ENCODE data around the gene RPS28.
A peak's percentile ranks its signal among the peaks of the same experiment; 100 is the strongest.
"Not testable (repeated sequence)": the region's sequence is repeated elsewhere in the genome, so short reads cannot be mapped to it uniquely, and the experiment has no call there.

RPS28 gene

DNA sequence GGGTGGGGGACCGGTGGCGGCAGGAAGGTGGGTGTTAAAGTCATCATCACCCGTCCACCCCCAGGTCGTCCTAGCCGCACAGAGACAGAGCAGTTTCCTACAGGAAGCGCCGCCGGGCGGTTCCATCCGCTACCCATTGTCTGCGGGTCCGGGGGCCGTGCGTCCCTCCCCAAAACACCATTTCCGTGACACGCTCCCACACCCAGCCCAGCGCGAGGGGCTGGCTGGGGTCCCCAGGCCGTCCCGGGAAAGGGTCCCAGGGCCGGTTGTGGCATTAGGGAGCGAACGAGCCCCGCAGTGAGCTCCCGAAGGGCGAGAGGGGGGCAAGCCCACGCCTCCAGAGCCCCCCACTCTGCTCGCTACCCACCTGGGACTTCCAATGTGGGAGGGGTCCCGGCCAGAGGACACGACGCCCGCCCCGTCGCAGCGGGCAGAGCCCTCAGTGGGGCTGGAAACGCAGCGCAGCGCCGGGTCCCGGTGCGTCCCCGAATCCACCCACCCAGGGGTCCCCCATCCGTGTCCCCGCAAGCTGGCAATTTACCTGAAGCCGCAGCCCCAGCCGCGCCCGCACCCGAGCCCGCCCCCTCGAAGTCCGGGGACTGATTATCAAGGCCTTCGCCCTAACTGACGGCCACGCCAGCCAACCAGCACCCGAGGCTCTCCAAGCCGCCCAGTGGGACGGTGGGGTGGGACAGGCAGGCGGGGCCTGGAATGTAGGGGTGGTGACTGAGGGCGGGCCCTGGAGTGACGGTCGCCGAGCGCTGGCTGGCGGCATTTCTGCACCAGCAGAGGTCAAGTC is 21.6 kb downstream of the RPS28 start, which contains the start of gene KANK3:
TSS of gene KANK3 (minus strand) at position 579 of the 799 bp plus-strand sequence. CDS start 5,434 bp downstream, outside the sequence.
- peak; percentile 85 for DNase-seq (ENCODE audit: low read depth)

DNA sequence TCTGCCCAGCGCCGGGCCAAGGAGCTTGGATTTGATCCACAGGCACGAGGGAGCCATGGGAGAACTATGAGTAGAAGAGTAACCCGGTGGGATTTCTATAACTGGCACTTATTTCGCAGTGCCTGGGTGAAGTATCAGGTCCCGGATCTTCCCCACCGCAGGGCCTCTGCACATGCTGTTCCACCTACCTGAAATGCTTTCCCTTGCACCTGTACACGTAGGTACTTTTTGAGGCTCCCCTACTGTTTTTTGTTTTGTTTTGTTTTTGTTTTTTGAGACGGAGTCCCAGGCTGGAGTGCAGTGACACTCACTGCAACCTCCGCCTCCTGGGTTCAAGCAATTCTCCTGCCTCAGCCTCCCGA is 22.2 kb downstream of the RPS28 start:
- no peak for DNase-seq (ENCODE audit: low read depth)

DNA sequence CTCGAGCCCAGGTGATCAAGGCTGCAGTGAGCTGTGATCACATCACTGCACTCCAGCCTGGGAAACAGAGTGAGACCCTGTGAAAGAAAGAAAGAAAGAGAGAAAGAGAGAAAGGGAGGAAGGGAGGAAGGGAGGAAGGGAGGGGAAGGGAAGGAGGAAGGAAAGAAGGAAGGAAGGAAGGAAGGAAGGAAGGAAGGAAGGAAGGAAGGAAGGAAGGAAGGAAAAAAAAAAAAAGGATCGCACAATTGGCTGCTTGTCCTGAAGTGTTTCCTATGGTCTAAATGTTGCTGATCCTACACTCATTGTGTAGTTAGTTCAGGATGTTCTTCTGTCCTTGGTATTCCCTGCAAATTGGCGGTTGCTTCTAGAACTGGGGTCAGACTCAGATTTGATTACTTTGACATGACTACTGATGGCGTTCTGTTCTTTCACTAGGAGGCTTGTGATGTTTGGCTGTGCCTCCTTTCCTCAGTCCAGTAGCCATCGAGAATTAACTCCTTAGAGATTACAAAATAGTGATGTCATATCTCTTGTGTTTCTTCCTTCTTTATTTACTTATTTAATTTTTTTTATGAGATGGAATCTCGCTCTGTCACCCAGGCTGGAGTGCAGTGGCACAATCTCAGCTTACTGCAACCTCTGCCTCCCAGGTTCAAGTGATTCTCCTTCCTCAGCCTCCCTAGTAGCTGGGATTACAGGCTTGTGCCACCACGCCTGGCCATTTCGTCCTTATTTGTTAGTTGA is 28.5 kb downstream of the RPS28 start:
- not testable (repeated sequence) for DNase-seq (ENCODE audit: low read depth)

DNA sequence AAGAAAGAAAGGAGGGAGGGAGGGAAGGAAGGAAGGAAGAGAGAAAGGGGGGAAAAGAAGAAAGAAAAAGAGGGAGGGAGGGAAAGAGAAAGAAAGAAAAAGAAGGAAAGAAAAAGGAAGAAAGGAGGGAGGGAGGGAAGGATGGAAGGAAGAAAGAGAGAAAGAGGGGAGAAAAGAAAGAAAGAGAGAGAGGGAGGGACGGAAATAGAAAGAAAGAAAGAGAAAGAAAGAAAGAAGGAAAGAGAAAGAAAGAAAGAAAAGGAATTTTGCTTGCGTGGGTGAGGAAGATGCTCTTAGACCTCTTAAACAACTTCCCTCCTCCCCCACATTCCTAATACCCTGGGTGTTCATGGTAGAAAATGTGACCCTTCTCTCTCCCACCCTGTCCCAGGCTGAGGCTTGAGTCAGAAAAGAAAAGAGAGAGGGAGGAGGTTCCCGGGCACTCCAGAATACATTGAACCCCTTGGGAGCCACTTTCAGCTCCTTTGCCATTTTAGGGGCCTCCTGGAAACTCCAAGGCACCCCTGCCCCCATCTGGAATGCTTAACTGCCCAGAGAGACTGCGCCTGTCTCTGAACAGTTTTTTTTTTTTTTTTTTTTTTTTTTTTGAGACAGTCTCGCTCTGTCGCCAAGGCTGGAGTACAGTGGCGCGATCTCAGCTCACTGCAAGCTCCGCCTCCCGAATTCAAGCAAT is 31.0 kb downstream of the RPS28 start:
- DNase-seq (ENCODE audit: low read depth): no peak

DNA sequence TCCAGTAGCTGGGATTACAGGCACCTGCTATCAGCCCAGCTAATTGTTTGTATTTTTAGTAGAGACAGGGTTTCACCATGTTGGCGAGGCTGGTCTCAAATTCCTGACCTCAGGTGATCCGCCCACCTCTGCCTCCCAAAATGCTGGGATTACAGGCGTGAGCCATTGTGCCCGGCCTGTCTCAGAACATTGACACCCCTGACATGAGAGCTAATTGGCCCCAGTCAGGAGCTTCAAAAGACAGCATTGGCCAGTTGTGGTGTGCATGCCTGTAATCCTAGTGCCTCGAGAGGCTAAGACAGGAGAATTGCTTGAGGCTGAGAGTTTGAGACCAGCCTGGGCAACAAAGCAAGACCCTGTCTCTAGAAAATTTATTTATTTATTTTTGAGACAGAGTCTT is 31.5 kb downstream of the RPS28 start:
- not testable (repeated sequence) for DNase-seq (ENCODE audit: low read depth)

DNA sequence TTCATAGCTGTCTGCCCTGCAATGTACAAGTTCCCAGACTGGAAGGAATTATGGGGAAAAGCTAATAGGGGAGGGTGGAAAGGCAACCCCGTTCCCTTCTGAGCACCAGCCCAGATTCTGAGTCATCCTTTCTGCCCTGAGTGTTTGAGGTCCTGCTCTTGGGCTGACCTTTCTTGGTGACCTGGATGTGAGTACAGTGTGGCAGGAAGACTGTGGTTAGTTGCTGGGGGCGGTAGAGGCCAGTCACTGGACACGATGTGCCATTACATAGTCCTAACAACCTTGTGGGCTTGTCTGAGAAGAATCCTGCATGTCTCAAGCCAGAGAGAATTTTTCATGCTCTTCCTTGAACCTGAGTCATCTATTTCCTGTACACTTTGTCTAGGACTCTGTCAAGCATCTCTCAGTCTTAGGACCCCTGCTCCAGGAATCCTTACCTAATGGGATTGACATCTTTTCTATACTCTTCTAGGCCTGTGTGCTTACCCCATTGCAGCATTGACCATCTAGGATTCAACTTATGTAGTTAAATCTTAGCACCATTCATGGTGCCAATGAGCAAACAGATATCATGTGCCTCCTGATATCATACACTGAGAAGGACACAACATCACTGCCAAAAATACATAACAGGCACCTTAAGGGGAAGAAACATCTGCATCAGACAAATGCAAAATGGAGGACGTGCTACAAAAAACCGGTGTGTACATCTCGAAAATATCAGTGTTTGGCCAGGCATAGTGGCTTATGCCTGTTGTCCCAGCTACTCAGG is 34.5 kb downstream of the RPS28 start:
- no peak for DNase-seq (ENCODE audit: low read depth)

DNA sequence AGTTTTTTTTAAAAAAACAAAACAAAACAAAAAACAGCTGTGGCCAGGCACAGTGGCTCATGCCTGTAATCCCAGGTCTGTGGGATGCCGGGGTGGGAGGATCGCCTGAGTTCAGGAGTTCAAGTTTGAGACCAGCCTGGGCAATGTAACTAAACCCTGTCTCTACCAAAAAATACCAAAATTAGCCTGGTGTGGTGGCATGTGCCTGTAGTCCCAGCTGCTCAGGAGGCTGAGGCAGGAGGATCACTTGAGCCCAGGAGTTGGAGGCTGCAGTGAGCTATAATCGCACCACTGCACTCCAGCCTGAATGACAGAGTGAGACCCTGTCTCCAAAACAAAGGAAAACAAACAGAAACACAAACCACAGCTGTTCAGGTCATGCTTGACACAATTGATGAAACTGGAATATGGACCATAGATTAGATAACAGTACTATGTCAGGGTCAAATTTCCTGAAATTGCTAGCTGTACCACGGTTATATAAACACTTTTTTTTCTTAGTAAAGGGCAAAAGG is 35.8 kb downstream of the RPS28 start:
- no peak for DNase-seq (ENCODE audit: low read depth)

DNA sequence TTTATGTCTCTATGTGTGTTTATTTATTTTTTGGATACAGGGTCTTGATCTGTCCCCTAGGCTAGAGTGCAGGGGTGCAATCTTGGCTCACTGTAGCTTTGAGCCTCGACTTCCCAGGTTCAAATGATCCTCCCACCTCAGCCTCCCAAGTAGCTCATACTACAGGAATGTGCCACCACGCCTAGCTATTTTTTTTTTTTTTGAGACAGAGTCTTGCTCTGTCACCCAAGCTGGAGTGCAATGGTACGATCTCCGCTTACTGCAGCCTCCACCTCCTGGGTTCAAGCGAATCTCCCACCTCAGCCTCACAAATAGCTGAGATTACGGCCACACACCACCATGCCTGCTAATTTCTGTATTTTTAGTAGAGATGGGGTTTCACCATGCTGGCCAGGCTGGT is 37.7 kb downstream of the RPS28 start:
- no peak for DNase-seq (ENCODE audit: low read depth)

DNA sequence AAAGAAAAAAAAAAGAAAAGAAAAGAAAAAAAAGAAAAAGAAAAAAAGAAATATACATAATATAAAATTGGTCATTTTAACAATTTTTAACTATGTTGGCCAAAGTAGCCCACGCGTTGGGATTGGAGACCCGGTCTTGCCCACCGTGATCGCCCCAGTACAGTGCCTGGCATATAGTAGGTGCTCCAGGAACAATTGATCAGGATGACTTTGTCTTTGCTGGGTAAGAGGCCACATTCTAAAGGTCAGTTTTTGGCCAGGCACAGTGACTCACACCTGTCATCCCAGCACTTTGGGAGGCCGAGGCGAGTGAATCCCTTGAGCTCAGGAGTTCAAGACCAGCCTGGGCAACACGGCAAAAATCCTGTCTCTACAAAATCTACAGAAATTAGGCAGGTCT is 38.9 kb downstream of the RPS28 start:
- DNase-seq (ENCODE audit: low read depth): no peak

DNA sequence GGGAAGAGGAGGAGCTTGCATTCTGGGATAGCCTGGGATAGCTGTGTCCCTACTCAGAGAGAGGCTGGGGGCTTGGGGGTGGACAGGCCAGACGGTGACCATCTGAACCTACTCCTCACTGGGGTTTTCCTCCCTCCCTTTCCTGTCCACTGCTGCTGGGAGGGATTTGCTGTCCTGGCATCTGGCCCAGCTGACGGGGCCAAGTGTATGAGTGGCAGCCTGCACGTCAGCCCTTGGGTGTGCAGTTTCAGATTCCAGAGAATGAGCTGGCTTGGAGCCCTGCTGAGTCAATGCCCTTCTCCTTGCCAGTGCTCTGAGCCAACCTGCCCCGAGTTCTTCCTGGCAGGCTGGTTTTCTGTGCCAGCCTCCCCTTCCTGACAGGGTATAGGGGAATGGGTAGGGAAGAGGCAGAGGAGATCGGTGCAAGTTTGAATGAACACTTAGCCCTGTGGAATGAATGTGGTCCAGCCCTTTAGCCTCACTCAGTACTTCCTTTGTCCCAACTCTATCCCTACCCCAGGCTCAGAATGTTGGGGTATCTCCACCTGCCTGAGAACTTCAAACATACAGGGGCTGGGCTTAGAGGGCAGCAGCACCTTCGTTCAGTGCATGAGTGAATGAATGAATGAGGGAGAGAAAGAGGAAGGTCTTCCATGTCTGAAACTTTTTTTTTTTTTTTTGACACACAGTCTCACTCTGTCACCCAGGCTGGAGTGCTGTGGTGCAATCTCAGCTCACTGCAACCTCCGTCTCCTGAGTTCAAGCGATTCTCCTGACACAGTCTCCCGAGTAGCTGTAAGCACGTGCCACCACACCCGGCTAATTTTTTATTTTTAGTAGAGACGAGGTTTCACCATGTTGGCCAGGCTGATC is 40.9 kb downstream of the RPS28 start:
- DNase-seq (ENCODE audit: low read depth): no peak

DNA sequence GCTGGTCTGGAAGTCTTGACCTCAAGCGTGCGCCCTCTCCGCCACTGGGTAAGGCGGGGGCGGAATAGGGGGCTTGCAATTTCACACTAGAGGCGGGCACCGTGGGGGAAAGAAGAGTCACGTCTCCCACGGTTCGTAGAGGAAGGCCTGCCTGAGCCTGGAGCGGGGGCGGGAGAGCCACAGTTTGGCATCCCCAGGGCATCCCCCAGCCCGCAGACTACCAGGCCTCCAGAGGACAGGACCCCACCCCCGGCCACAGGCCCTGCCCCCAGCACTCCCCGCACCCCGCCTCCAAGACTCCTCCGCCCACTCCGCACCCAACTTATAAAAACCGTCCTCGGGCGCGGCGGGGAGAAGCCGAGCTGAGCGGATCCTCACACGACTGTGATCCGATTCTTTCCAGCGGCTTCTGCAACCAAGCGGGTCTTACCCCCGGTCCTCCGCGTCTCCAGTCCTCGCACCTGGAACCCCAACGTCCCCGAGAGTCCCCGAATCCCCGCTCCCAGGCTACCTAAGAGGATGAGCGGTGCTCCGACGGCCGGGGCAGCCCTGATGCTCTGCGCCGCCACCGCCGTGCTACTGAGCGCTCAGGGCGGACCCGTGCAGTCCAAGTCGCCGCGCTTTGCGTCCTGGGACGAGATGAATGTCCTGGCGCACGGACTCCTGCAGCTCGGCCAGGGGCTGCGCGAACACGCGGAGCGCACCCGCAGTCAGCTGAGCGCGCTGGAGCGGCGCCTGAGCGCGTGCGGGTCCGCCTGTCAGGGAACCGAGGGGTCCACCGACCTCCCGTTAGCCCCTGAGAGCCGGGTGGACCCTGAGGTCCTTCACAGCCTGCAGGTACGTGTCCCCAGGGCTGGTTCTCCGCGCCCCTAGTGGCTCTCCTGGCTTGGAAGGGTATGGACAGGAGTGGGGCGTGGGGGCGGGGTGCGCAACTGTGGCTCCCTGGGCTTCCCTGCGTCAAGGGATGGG is 42.8 kb downstream of the RPS28 start, which contains the start of gene ANGPTL4:
TSS of gene ANGPTL4 (plus strand) at position 353 of the 969 bp plus-strand sequence. CDS start at position 520, 167 bp downstream.
- DNase-seq (ENCODE audit: low read depth): no peak

DNA sequence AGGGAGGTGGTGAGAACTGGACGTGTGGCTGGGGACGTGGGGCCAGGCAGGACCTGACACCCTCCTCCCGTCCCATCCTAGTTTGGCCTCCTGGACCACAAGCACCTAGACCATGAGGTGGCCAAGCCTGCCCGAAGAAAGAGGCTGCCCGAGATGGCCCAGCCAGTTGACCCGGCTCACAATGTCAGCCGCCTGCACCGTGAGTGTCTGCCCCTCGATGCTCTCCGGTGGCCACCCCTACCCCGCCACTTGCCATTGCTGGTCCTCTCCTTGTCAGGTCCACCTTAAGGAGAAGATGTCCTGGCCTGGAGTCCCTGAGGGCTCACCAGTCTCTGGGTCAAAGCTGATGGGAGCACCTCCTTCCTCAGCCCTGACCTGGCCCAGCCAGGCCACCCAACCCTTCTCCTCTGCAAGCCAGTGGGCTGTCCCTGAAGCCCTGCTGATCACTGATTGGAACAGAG is 44.9 kb downstream of the RPS28 start:
- DNase-seq (ENCODE audit: low read depth): no peak

DNA sequence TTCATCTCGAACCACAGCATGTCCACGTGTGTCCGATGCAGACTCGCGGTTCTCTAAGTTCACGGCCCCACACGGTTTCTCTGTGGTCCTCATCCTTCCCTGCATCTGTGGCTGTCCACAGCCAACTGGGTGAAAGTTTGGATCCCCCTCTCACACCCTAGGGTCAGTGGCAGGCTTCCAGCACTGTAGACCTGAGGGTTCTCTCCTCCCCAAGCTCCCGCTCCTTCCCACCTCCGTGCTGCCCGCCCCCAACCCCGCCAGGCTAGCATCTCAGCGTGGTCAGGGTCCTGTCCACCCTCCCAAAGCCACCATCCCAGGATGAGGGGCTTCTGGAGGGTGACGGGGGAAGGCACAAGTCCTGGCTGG is 45.6 kb downstream of the RPS28 start:
- DNase-seq (ENCODE audit: low read depth): no peak

DNA sequence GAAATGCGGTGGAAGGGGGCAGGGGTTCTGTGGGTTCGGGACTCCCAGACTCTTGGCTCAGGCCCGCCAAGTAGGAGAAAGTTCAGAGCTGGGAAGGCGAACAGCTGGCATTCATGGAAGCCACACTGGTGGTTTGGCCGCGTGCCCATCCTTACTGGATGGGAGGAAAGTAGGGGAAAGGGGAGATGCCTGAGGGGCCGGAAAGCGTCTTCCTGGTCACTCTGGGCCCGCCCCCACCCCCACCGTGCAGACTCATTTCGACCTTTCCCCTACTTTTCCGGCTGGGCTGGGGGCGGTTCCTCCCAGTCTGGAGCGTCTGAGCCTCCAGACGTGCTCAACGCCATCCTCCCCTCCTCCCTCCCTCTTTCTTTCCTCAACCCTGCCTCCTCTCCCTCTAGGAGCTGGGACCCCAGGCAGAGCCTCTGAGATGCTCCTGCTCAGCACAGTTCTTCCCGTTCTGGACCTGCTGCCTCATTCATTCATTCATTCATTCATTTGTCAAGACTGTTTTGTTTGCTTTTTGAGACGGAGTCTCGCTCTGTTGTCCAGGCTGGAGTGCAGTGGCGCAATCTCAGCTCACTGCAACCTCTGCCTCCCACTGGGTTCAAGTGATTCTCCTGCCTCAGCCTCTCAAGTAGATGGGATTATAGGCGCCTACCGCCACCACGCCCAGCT is 46.2 kb downstream of the RPS28 start:
- DNase-seq (ENCODE audit: low read depth): no peak

DNA sequence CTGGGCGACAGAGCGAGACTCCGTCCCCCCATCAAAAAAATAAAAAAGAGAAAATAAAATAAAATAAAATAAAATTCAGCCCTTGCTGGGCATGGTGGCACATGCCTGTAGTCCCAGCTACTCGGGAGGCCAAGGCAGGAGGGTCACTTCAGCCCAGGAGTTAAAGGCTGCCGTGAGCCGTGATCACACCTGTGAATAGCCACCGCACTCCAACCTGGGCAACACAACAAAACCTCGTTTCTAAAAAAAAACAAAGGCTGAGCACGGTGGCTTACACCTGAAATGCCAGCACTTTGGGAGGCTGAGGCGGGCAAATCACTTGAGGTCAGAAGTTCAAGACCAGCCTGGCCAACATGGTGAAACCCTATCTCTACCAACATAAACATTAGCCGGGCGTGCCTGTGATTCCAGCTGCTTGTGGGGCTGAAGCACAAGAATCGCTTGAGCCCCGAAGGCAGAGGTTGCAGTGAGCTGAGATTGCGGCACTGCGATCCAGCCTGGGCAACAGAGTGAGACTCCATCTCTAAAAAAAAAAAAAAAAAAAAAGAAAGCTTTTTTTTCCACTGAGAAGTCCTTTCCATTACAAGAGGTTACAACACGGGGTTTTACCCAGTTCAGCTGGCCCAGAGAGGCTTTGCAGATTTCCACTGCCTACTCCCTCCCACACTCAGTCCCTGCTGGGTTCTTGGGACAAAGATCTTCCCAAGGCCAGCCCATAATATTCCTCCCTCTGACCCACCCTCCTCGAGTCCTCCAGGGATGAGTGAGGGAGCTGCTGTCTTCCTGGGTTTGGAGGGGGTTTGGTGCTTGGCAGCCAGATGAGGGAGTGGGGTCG is 49.1 kb downstream of the RPS28 start:
- DNase-seq (ENCODE audit: low read depth): no peak

DNA sequence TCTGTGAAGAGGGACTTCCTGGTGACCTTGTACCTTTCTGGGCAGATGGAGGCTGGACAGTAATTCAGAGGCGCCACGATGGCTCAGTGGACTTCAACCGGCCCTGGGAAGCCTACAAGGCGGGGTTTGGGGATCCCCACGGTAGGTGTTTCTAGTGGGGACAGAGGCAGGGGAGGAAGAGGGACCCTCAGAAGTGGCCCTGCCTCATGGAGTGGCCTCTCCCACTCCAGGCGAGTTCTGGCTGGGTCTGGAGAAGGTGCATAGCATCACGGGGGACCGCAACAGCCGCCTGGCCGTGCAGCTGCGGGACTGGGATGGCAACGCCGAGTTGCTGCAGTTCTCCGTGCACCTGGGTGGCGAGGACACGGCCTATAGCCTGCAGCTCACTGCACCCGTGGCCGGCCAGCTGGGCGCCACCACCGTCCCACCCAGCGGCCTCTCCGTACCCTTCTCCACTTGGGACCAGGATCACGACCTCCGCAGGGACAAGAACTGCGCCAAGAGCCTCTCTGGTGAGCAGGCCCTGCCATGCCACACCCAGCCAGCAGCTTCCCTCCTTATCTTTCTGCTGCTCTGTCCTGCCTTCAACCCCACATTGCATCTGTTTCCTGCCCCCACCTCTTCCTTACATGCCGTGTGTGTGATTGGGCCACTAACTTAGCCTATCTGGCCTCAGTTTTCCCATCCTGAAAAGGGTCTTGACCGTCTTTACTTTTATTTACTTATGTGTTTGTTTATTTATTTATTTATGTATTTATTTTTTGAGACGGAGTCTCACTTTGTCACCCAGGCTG is 49.9 kb downstream of the RPS28 start:
- no peak for DNase-seq (ENCODE audit: low read depth)
